ENCODE data around the gene MAGI2. TPM values are rescaled to one million over a fixed set of nuclear protein-coding genes. Genes with fewer than 3 reads are reported as not detected.

MAGI2 gene
- total and polyA plus RNA-seq, 2 experiments from 2014 or later = 10.4 to 26.4 TPM

DNA sequence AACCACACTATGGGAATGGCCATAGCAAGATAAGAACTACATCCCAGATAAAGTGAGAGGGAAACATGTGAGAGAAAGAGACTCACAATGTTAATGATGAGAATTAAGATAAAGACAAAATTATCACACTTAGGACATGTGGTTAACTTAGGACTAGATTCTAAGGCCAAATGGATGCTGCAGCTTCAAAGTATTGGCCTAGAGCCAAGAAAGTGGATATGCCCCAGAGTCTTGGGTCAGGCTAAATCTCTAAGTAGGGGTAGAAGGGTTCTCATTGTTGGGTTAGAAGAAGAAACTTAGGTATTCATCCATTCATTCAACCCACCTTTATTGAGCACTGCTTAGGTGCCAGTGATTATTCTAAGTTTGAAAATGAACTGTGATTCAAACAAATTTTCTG, 836.9 kb downstream of the MAGI2 start (continued):
- TF ChIP-seq, protein P1, sequence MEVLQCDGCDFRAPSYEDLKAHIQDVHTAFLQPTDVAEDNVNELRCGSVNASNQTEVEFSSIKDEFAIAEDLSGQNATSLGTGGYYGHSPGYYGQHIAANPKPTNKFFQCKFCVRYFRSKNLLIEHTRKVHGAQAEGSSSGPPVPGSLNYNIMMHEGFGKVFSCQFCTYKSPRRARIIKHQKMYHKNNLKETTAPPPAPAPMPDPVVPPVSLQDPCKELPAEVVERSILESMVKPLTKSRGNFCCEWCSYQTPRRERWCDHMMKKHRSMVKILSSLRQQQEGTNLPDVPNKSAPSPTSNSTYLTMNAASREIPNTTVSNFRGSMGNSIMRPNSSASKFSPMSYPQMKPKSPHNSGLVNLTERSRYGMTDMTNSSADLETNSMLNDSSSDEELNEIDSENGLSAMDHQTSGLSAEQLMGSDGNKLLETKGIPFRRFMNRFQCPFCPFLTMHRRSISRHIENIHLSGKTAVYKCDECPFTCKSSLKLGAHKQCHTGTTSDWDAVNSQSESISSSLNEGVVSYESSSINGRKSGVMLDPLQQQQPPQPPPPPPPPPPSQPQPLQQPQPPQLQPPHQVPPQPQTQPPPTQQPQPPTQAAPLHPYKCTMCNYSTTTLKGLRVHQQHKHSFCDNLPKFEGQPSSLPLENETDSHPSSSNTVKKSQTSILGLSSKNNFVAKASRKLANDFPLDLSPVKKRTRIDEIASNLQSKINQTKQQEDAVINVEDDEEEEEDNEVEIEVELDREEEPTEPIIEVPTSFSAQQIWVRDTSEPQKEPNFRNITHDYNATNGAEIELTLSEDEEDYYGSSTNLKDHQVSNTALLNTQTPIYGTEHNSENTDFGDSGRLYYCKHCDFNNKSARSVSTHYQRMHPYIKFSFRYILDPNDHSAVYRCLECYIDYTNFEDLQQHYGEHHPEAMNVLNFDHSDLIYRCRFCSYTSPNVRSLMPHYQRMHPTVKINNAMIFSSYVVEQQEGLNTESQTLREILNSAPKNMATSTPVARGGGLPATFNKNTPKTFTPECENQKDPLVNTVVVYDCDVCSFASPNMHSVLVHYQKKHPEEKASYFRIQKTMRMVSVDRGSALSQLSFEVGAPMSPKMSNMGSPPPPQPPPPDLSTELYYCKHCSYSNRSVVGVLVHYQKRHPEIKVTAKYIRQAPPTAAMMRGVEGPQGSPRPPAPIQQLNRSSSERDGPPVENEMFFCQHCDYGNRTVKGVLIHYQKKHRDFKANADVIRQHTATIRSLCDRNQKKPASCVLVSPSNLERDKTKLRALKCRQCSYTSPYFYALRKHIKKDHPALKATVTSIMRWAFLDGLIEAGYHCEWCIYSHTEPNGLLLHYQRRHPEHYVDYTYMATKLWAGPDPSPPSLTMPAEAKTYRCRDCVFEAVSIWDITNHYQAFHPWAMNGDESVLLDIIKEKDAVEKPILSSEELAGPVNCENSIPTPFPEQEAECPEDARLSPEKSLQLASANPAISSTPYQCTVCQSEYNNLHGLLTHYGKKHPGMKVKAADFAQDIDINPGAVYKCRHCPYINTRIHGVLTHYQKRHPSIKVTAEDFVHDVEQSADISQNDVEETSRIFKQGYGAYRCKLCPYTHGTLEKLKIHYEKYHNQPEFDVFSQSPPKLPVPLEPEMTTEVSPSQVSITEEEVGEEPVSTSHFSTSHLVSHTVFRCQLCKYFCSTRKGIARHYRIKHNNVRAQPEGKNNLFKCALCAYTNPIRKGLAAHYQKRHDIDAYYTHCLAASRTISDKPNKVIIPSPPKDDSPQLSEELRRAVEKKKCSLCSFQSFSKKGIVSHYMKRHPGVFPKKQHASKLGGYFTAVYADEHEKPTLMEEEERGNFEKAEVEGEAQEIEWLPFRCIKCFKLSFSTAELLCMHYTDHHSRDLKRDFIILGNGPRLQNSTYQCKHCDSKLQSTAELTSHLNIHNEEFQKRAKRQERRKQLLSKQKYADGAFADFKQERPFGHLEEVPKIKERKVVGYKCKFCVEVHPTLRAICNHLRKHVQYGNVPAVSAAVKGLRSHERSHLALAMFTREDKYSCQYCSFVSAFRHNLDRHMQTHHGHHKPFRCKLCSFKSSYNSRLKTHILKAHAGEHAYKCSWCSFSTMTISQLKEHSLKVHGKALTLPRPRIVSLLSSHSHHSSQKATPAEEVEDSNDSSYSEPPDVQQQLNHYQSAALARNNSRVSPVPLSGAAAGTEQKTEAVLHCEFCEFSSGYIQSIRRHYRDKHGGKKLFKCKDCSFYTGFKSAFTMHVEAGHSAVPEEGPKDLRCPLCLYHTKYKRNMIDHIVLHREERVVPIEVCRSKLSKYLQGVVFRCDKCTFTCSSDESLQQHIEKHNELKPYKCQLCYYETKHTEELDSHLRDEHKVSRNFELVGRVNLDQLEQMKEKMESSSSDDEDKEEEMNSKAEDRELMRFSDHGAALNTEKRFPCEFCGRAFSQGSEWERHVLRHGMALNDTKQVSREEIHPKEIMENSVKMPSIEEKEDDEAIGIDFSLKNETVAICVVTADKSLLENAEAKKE (CRISPR knock-in tag; IDR thresholded peaks at IDR 0.05) = no peak
- TF ChIP-seq ZNF114 (CRISPR knock-in tag; IDR thresholded peaks at IDR 0.05) (no peak), ZNF331 (CRISPR knock-in tag; IDR thresholded peaks at IDR 0.05; ENCODE audit: low read depth) (no peak), EZH2phosphoT487 (IDR thresholded peaks at IDR 0.05; ENCODE audit: unreplicated experiment) (no peak), NANOG (IDR thresholded peaks at IDR 0.05; ENCODE audit: borderline replicate concordance) (no peak)

- Mint-ChIP-seq H3K9me3 (no peaks in the 10 kb centered on the region), H3K4me3 (no peak overlapping the region), H3K36me3 (ENCODE audit: low read depth) (no peaks in the 10 kb centered on the region), H3K27me3 (ENCODE audit: insufficient read depth, low read depth, poor library complexity) (no peaks in the 10 kb centered on the region), H3K4me1 (peaks cover 5% of the 10 kb centered on the region; the same call in 2 of the 3 replicates), H3K27ac (no peak overlapping the region)
- ATAC-seq = no peak
- Histone ChIP-seq H3K36me3 (ENCODE audit: insufficient read depth) (no peaks in the 10 kb centered on the region), H2AFZ (no peak overlapping the region), H3K27ac (ENCODE audit: low read depth) (no peak overlapping the region), H3F3A (replicated peaks; ENCODE audit: low read depth) (no peaks in the 10 kb centered on the region), H3K9me2 (ENCODE audit: insufficient read depth) (peaks cover 15% of the 10 kb centered on the region), H3K27me3 (ENCODE audit: insufficient read depth) (no peaks in the 10 kb centered on the region), H3K4me1 (ENCODE audit: insufficient read depth) (no peaks in the 10 kb centered on the region), H3K4me3 (no peak overlapping the region), H3K79me2 (replicated peaks; ENCODE audit: insufficient read depth) (no peaks in the 10 kb centered on the region), H3K4me2 (no peak overlapping the region), H4K20me1 (replicated peaks; ENCODE audit: insufficient read depth) (no peaks in the 10 kb centered on the region)
- no peak for DNase-seq (ENCODE audit: low spot score)
- no peak for TF ChIP-seq ZNF114 (CRISPR knock-in tag; IDR thresholded peaks at IDR 0.05)
- no peak for TF ChIP-seq ZNF331 (CRISPR knock-in tag; IDR thresholded peaks at IDR 0.05; ENCODE audit: low read depth)
- TF ChIP-seq, protein P2, sequence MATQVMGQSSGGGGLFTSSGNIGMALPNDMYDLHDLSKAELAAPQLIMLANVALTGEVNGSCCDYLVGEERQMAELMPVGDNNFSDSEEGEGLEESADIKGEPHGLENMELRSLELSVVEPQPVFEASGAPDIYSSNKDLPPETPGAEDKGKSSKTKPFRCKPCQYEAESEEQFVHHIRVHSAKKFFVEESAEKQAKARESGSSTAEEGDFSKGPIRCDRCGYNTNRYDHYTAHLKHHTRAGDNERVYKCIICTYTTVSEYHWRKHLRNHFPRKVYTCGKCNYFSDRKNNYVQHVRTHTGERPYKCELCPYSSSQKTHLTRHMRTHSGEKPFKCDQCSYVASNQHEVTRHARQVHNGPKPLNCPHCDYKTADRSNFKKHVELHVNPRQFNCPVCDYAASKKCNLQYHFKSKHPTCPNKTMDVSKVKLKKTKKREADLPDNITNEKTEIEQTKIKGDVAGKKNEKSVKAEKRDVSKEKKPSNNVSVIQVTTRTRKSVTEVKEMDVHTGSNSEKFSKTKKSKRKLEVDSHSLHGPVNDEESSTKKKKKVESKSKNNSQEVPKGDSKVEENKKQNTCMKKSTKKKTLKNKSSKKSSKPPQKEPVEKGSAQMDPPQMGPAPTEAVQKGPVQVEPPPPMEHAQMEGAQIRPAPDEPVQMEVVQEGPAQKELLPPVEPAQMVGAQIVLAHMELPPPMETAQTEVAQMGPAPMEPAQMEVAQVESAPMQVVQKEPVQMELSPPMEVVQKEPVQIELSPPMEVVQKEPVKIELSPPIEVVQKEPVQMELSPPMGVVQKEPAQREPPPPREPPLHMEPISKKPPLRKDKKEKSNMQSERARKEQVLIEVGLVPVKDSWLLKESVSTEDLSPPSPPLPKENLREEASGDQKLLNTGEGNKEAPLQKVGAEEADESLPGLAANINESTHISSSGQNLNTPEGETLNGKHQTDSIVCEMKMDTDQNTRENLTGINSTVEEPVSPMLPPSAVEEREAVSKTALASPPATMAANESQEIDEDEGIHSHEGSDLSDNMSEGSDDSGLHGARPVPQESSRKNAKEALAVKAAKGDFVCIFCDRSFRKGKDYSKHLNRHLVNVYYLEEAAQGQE (IDR thresholded peaks at IDR 0.05; ENCODE audit: unreplicated experiment) = no peak
- no peak for TF ChIP-seq JUNB (IDR thresholded peaks at IDR 0.05; ENCODE audit: unreplicated experiment)
- no peak for TF ChIP-seq CREB1 (CRISPR knock-in tag; IDR thresholded peaks at IDR 0.05; ENCODE audit: low read depth)
- no peak for TF ChIP-seq EZH2 (IDR thresholded peaks at IDR 0.05; ENCODE audit: low read depth, unreplicated experiment)
- TF ChIP-seq STAT1 (IDR thresholded peaks at IDR 0.05; ENCODE audit: unreplicated experiment) = no peak
Observed at GRCh38 chr7:78609281-78609680, 844.2 kb downstream of the MAGI2 start.
